A673 (cell line): ENCODE results near the gene BANP. TPM values are rescaled to one million over a fixed set of nuclear protein-coding genes. Genes with fewer than 3 reads are reported as not detected.
"Not testable (repeated sequence)": the region's sequence is repeated elsewhere in the genome, so short reads cannot be mapped to it uniquely, and the experiment has no call there.

Experiments
- BruUV-seq: library from RNA; stranded (reverse); fragments of 400-500 nt; replicated peaks from 2 replicates; lab custom pipeline; 2021; lab: Mats Ljungman, UMichigan
- CTCF ChIA-PET: fragments of 300-600 bp; sonication (Branson Sonifier 250); formaldehyde crosslinking; loops from one replicate; lab custom pipeline; 2022; ENCODE audit warnings: antibody characterized with exemption; lab: Charles Lee
- POLR2A ChIA-PET: fragments of 300-600 bp; sonication (Branson Sonifier 250); formaldehyde crosslinking; loops from one replicate; lab custom pipeline; 2022; ENCODE audit warnings: antibody characterized with exemption; ENCODE audit not compliant: low non-redundant PET; lab: Charles Lee
- DNase-seq: peaks from one replicate; pipeline ENCODE4 v3.0.0-alpha.2; 2015; ENCODE audit warnings: low spot score
- H3K27ac ChIP-seq: fragments of 200-600 bp; sonication (generic); 2 replicates; pipeline ENCODE4 v1.5.1; 2016; ENCODE audit warnings: mixed run types, low read depth, mild to moderate bottlenecking, mixed read lengths, antibody characterized with exemption, low read length; ENCODE audit not compliant: poor library complexity, severe bottlenecking
- H3K27me3 ChIP-seq: fragments of 200-600 bp; sonication (generic); replicated peaks from 2 replicates; pipeline ENCODE4 v1.6.1; 2017; ENCODE audit warnings: mixed run types, low read depth, mild to moderate bottlenecking, mixed read lengths, antibody characterized with exemption, low read length; ENCODE audit not compliant: insufficient read depth, poor library complexity
- H3K36me3 ChIP-seq: fragments of 200-600 bp; sonication (generic); 2 replicates; pipeline ENCODE4 v1.6.1; 2016; ENCODE audit warnings: mixed run types, mild to moderate bottlenecking, mixed read lengths, antibody characterized with exemption, low read length; ENCODE audit not compliant: insufficient read depth, poor library complexity, severe bottlenecking
- H3K4me1 ChIP-seq: fragments of 200-600 bp; sonication (generic); 2 replicates; pipeline ENCODE4 v1.6.1; 2017; ENCODE audit warnings: mixed run types, mild to moderate bottlenecking, mixed read lengths, antibody characterized with exemption, low read length; ENCODE audit not compliant: insufficient read depth, poor library complexity, severe bottlenecking
- H3K4me3 ChIP-seq: fragments of 200-600 bp; sonication (generic); 2 replicates; pipeline ENCODE4 v1.5.1; 2016; ENCODE audit warnings: low read depth, mixed run types, mild to moderate bottlenecking, mixed read lengths, low read length; ENCODE audit not compliant: poor library complexity, severe bottlenecking
- H3K9me3 ChIP-seq: fragments of 200-600 bp; sonication (generic); 2 replicates; pipeline ENCODE4 v1.6.1; 2016; ENCODE audit warnings: mixed run types, low read depth, mild to moderate bottlenecking, mixed read lengths, antibody characterized with exemption, low read length; ENCODE audit not compliant: poor library complexity, severe bottlenecking
- EZH2 ChIP-seq: fragments of 200-600 bp; sonication (generic); IDR thresholded peaks from 2 replicates; pipeline ENCODE4 v1.6.1; 2017; ENCODE audit warnings: borderline replicate concordance, low read depth, mild to moderate bottlenecking, mixed read lengths, antibody characterized with exemption, low read length; ENCODE audit not compliant: poor library complexity, severe bottlenecking
- intact Hi-C: fragments of 100-400 bp; cut with micrococcal nuclease; formaldehyde crosslinking; loops from one replicate; pipeline ENCODE4 v1.10.0; 2022; ENCODE audit not compliant: unreplicated experiment
- total RNA-seq: library from RNA; stranded (reverse); gene quantifications from 2 replicates; pipeline ENCODE4 v1.2.3, GENCODE V29; 2021
- TF ChIP-seq, protein P1 (sequence below): fragments of 300-800, 200-600 bp; sonication (generic); conservative IDR thresholded peaks from 2 replicates; pipeline ENCODE4 v1.5.1; 2017; ENCODE audit warnings: low read depth, mild to moderate bottlenecking, antibody characterized with exemption, low read length, moderate library complexity, mixed read lengths

Gene BANP
- total RNA-seq, 1 experiment from 2014 or later = 44.3 TPM

GRCh38 chr16:88074041-88074440 is 122.8 kb downstream of the BANP start:
- no peak for TF ChIP-seq EZH2
- TF ChIP-seq, protein P1, sequence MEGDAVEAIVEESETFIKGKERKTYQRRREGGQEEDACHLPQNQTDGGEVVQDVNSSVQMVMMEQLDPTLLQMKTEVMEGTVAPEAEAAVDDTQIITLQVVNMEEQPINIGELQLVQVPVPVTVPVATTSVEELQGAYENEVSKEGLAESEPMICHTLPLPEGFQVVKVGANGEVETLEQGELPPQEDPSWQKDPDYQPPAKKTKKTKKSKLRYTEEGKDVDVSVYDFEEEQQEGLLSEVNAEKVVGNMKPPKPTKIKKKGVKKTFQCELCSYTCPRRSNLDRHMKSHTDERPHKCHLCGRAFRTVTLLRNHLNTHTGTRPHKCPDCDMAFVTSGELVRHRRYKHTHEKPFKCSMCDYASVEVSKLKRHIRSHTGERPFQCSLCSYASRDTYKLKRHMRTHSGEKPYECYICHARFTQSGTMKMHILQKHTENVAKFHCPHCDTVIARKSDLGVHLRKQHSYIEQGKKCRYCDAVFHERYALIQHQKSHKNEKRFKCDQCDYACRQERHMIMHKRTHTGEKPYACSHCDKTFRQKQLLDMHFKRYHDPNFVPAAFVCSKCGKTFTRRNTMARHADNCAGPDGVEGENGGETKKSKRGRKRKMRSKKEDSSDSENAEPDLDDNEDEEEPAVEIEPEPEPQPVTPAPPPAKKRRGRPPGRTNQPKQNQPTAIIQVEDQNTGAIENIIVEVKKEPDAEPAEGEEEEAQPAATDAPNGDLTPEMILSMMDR = no peak
- POLR2A ChIA-PET = no interaction called here

DNA sequence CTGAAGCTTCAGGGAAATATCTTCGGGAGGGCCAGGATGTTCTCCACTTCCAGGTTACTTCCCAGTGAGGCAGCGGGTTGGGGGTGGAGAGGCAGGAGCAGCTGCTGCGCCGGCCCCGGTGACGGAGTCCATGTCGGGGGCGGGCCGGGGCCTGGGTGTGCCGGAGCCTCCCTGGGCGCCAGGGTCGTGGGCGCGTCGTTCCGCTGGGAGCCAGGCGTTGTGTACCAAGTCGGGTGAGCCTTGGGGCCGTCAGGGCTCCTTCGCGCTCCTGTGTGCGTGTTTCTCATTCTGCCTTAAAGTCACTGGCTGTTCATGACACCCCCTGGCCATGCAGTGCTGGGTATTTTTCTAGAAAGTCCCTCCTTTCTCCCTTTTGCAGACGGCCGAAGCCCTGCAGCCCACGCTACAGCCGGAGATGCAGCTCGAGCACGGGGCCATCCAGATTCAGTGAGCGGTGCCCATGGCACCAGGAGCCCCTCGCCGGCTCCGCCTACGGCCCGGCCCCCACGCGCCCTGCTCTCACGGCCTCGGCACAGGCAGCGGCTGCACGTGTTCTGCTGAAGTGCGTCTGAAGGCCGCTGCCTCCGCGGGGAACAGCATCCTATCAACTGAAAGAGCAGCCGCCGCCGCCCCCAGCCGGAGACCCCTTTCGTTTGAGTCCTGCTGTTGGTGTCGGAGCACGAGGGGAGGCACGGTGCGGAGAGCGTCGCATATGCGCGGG is 125.1 kb downstream of the BANP start:
- no TSS peak for BruUV-seq
- TF ChIP-seq, protein P1 = no peak
- TF ChIP-seq EZH2 = no peak
- Histone ChIP-seq H3K27ac (no peak overlapping the region), H3K4me1 (no peaks in the 10 kb centered on the region), H3K36me3 (no peaks in the 10 kb centered on the region), H3K27me3 (no peaks in the 10 kb centered on the region), H3K9me3 (no peaks in the 10 kb centered on the region), H3K4me3 (no peak overlapping the region)
- ChIA-PET CTCF (no interaction called here), POLR2A (no interaction called here)
- intact Hi-C loops = no loop called here
- DNase-seq = no peak

More at GRCh38 chr16:88074041-88074440, 122.8 kb downstream of the BANP start:
- no peak for DNase-seq
- no TSS peak for BruUV-seq
- Histone ChIP-seq H3K36me3 (no peaks in the 10 kb centered on the region), H3K4me3 (no peak overlapping the region), H3K9me3 (no peaks in the 10 kb centered on the region), H3K27ac (no peak overlapping the region), H3K4me1 (no peaks in the 10 kb centered on the region), H3K27me3 (no peaks in the 10 kb centered on the region)
- intact Hi-C loops = no loop called here
- CTCF ChIA-PET = no interaction called here

DNA sequence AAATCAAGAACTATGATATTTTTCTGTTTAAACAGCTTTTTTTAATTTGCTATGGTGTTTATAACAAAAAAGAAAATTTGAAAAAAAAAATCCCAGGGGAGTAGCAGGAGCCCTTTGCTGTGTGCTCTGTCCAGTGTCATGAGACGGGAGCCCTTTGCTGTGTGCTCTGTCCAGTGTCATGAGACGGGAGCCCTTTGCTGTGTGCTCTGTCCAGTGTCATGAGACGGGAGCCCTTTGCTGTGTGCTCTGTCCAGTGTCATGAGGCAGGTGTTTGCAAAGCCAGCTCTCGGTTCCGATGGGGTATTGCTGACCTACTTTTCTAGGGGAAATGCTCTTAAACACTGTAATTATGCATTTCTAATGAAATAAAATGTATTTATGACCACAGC is 125.7 kb downstream of the BANP start:
- H3K27me3 ChIP-seq, H3K27ac ChIP-seq, H3K4me3 ChIP-seq, BruUV-seq, CTCF ChIA-PET, H3K9me3 ChIP-seq, H3K4me1 ChIP-seq, H3K36me3 ChIP-seq, DNase-seq, intact Hi-C loops, POLR2A ChIA-PET: not testable (repeated sequence)
